ENCODE measurements around the gene KANSL1. TPM values are rescaled to one million over a fixed set of nuclear protein-coding genes. Genes with fewer than 3 reads are reported as not detected.

The KANSL1 gene
- total and polyA plus RNA-seq, 10 of the 15 experiments (the other 5 are each of a cell fraction or from before 2014, with no cell fraction given) = 4.7 to 60.6 (median 28.0) TPM

DNA sequence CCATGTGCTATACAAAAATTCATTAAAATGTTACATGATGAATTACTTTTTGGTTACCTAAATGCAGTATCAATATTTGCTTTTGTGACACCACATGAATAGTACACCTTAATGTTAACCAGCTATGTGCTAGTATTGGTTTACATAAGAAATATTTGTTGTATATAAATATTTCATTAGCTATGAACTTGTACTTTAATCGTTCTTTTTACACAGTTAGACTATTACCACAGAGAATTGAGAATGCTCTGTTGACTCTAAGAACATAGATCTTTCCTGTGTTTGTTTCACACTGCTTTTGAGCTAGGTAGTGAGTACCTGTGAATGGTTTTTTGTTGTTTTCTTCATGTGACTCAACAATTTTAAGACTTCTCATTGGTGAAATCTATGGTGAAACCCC is 93.4 kb downstream of the KANSL1 start:
- no peaks in the 10 kb centered on the region for H3K9me3 ChIP-seq (replicated peaks; ENCODE audit: control insufficient read depth, insufficient read depth, low read length)
- no peak for FAIRE-seq
- ATAC-seq = peak; percentile 34; the same call in 2 of the 3 replicates

More for the DNA sequence above, 93.4 kb downstream of the KANSL1 start:
- no peak overlapping the region for H3K9ac ChIP-seq (ENCODE audit: control insufficient read depth, insufficient read depth, low read length)
- H3K4me2 ChIP-seq (ENCODE audit: control insufficient read depth, insufficient read depth) = no peak overlapping the region; the same call in 1 of the 2 replicates
- ChIA-PET CTCF (interaction anchor here (1.0 to 3.6 kb wide), 10 partner anchors 9 to 113 kb away, joined by 3 to 33 read pairs (median 6); partner anchors contain the start of gene KANSL1), POLR2A (interaction anchor here (0.6 to 1.4 kb wide), 5 partner anchors 8 to 117 kb away, joined by 3 to 7 read pairs (median 4); no protein-coding TSS in a partner anchor), SMC1A (ENCODE audit: uncharacterized antibody, unreplicated experiment) (interaction anchor here (0.7 to 8.6 kb wide), 12 partner anchors 10 to 86 kb away, joined by 3 to 88 read pairs (median 8); no protein-coding TSS in a partner anchor), RAD21 (ENCODE audit: unreplicated experiment) (interaction anchor here (0.5 to 2.9 kb wide), 8 partner anchors 8 to 113 kb away, joined by 3 to 13 read pairs (median 5); no protein-coding TSS in a partner anchor)
- 79% methylated on average over 1 of the region's 1 CpG for WGBS (ENCODE audit: insufficient coverage, insufficient replicate concordance, low lambda C conversion rate, missing lambda C conversion rate)
- no peaks in the 10 kb centered on the region for H3K27me3 ChIP-seq (replicated peaks in 1 of 2; ENCODE audit: control insufficient read depth in 2 of 2, insufficient read depth in 2 of 2, low read length in 1 of 2)
- H3K79me2 ChIP-seq (ENCODE audit: control insufficient read depth, insufficient read depth, low read length) = peaks cover 90% of the 10 kb centered on the region
- peaks cover 19% of the 10 kb centered on the region; the same call in 1 of the 2 replicates for H3K4me1 ChIP-seq (ENCODE audit: control insufficient read depth, insufficient read depth, low read length)
- no TSS peak for BruUV-seq (replicated peaks)
- no peaks in the 10 kb centered on the region; a peak in 2 of 4 replicates for H3K36me3 ChIP-seq (ENCODE audit: control insufficient read depth in 2 of 2, insufficient read depth in 2 of 2, low read length in 1 of 2)
- DNase-seq (ENCODE audit: low read depth, low spot score) = no peak
- in situ Hi-C loops (cut with MboI) (no loop called here), intact Hi-C loops (cut with micrococcal nuclease; ENCODE audit: unreplicated experiment) (loop anchor here (5.0 kb wide), 3 partner anchors 32 to 92 kb away; partner anchors contain the start of gene KANSL1)
- H4K20me1 ChIP-seq (ENCODE audit: control insufficient read depth, insufficient read depth) = no peaks in the 10 kb centered on the region
- TF ChIP-seq IKZF2 (IDR thresholded peaks at IDR 0.05) (no peak), SUZ12 (IDR thresholded peaks at IDR 0.05; ENCODE audit: unreplicated experiment) (no peak), POU2F2 (IDR thresholded peaks at IDR 0.05; ENCODE audit: borderline replicate concordance, low read depth, low read length) (no peak), MYC (IDR thresholded peaks at IDR 0.05; ENCODE audit: insufficient read depth, insufficient read length, insufficient replicate concordance, low read length, severe bottlenecking) (no peak), NFYA (IDR thresholded peaks at IDR 0.05; ENCODE audit: borderline replicate concordance, low read depth, low read length) (no peak), EED (IDR thresholded peaks at IDR 0.05; ENCODE audit: low read depth) (no peak), CREB1 (IDR thresholded peaks at IDR 0.05; ENCODE audit: low read depth) (no peak), ZBTB4 (CRISPR knock-in tag; IDR thresholded peaks at IDR 0.05) (no peak), SMAD5 (IDR thresholded peaks at IDR 0.05; ENCODE audit: low read depth) (no peak), POLR2AphosphoS5 (IDR thresholded peaks at IDR 0.05; ENCODE audit: low read length) (no peak), GABPA (IDR thresholded peaks at IDR 0.05; ENCODE audit: low read depth) (no peak), YBX1 (IDR thresholded peaks at IDR 0.05) (no peak), ZBED1 (IDR thresholded peaks at IDR 0.05; ENCODE audit: borderline replicate concordance) (no peak)
- H2AFZ ChIP-seq (ENCODE audit: control insufficient read depth, low read depth, low read length) = no peak overlapping the region
- no peak overlapping the region for H3K27ac ChIP-seq (ENCODE audit: control insufficient read depth, insufficient read depth)
- no peak overlapping the region for H3K4me3 ChIP-seq
